GM21825 (cell line): Measurements from ENCODE around the gene GUK1.

ENCODE experiments used
- ATAC-seq: cut with Tn5 transposase; IDR thresholded peaks from one replicate; pipeline ENCODE4 v1.9.1; 2021; ENCODE audit warnings: mild to moderate bottlenecking, moderate library complexity; ENCODE audit not compliant: unreplicated experiment

The GUK1 gene

GRCh38 chr1:228149406-228150119 is 9.5 kb downstream of the GUK1 start, which contains the start of gene GJC2:
GJC2 (plus strand) TSS chr1:228149930; CDS start chr1:228157759, 7,829 bp downstream.
- no peak for ATAC-seq

DNA sequence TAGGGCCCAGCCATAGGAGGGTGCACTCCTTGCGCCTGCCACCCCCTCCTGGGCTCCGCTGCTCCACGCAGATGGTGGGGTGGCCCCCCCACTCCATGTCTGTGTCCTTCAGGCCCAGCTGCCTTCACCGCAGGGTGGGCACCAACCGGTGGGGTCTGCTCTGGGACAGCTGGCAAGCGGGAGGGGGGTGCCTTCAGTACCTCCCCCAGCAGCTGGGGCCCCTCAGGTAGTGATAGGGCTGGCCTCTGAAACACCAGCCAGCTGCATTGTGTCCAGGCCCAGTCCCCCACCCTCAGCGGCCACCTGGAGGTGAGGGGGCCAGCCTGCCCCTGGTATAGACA is 10.0 kb downstream of the GUK1 start:
- ATAC-seq = no peak

DNA sequence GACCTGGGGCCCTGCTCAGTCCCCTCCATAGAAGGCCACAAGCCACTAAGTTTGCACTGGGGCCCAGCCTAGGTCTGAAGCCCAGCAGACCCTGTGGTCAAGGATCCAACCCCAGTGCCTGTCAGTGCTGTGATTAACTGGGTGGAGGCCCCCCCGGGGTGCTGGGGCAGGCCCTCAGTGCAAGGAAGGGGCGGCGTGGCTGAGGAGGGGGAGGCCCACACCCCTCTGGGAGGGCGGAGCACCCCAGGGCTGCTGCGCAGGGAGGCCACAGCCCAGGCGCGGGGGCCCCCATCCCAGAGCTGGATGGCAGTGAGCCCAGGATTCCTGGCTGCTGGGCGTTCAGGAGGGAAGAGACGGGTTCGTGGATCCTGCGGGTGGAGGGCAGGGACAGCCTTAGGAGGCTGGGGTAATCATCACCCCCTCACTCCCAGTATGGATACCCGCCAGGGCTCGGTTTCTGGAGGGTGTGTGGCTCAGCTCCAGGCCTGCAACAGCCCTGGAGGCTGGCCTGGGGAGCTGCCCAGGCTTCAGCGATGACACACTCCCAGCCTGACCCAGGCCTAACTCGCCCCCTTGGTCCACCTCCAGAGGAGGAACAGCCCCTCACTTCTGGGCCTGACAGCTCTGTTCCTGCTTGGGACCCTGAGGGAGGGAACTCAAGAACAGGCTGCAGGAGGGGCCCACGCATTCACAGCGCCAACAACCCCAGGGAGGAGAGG is 10.5 kb downstream of the GUK1 start:
- no peak for ATAC-seq

DNA sequence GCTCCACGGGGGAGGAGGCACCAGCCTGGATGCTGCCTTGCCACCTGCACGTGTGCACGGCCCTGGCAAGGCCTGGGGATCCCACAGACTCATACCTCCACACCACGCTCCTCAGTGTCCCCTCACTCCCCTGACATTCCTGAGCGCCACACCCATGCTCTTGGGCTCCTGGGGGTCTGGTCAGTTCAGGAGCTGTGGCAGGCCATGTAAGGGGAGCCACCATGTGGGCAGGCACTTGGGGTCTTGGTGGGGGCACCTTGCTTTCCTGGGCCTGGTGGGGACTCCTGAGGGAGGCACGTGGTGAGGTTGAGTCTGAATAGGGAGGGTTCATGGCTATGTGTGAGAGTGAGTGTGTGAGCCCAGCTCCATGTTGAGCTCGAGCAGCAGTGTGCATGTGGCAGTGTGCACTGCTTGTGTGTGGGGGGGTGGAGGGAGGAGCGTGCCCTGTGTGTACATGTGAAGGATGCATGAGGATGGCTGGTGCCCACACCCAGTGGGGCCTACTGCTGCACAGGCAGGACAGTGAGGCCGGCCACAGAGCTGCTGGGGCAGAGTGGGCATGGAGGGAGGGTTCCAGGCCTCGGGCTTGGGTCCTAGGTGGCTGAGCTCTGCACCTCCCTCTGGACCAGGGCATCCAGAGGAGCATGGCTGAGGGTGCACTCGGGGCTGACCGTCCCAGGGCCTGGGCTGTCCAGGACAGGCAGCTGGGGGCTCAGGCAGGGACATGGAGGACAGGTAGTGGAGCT is 11.3 kb downstream of the GUK1 start:
- ATAC-seq = no peak

DNA sequence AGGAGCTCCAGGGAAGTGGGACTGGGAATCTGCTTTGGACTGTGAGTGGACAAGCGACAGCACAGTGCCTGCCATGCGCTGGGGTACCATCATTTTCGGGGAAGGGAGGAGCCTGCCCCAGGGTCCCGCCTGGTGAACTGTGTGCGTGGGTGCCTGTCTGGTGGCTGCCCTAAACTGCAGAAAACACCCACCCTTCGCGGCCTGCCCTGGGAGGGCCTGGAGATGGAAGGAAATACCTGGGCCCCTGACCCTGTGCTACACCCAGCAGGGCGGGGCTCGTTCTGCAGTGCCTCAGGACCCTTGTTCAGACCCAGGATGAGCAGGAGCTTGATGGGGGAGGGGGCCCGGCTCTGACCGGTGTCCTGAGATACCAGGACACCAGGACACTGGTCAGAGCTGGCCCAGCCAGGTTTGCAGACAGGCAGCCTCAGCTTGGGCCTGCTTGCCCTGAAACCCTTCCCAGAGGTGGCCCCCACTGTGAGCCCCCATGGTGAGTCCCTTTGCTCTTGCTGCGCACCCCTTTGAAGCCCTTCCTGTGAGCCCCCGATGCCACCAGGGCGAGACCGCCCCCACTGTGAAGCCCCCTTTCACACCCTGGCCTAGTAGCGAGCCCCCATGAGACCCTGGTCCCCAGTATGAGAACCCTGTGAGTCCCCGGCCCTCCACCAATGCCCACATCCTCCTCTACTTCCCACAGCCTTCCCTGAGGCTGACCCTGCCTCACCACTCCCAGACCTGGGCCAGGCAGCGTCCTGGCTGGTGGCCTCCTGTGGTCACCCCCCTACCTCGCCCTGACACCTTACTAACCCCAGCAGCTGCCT is 12.2 kb downstream of the GUK1 start:
- ATAC-seq = no peak

- no peak for ATAC-seq
These were observed 12.8 kb downstream of the GUK1 start for GRCh38 chr1:228152918-228153258.

DNA sequence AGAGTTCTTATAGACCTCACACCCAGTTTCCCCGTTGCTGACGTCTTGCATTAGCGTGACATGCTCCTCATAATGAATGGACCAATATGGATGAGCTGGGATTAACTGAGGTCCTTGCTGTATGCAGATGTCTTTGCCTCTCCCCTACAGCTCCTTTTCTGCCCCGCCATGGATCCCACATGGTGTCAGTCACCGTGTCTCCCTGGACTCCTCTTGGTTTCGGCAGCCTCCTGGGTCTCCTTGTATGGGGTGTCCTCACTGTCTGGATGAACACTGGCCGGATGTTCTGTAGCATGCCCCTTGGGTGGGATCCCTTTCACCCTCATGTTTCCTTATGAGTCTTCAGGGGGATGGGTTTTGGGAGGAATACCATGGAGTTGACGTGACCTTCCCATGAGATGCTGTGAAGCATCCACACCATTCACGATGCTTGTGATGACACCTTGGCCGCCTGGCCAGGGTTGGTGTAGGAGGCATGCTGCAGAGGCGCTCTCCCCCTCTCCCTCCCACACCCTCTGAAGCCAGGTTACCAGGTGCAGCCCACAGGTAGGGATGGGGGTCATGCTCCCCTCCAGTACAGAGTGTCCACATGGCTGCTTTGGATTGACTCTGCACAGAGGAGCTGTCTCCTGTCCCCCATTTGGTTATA is 14.1 kb downstream of the GUK1 start:
- no peak for ATAC-seq

GRCh38 chr1:228154670-228155571 is 14.8 kb downstream of the GUK1 start:
- ATAC-seq = no peak

GRCh38 chr1:228155596-228156514 is 15.8 kb downstream of the GUK1 start:
- no peak for ATAC-seq

- ATAC-seq = no peak
These were observed 16.4 kb downstream of the GUK1 start for GRCh38 chr1:228156515-228156881.

DNA sequence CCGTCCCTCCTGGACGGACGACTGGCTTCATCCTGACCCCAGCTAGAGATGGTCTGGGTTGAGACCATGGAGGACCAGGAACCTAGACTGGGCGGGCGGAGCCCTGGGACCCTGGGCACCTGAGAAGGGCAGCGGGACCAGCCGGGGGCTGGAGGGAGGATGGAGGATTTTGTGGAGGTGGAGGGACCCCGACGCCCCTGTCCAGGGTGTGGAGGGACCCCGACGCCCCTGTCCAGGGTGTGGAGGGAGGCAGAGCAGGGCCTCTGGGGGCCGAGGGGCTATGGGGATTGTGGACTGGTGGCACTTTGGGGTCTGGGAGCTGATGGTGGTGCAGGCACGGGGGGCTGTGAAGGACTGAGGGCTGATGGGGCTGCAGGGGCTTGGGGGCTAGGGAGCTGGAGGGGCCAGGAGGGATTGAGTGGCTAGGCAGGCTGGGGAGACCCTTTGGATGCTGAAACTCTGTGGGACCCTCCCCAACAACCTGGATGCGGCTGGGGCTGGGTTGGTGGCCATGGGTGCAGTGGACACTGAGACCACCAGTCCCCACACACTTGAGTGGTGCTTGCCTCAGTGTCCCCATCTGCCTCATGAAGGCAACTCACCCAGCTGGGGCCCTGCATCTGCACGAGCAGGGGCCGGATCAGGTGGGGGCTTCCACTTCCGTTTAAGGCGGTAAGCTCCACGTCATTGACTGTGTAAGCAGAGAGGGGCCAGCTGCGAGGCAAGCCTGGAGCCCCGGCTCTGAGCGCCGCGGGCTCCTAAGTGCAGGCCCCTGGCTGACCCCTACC is 17.1 kb downstream of the GUK1 start:
- ATAC-seq = no peak

GRCh38 chr1:228157729-228158126 is 17.6 kb downstream of the GUK1 start:
- no peak for ATAC-seq

GRCh38 chr1:228158151-228159007 is 18.3 kb downstream of the GUK1 start:
- no peak for ATAC-seq

DNA sequence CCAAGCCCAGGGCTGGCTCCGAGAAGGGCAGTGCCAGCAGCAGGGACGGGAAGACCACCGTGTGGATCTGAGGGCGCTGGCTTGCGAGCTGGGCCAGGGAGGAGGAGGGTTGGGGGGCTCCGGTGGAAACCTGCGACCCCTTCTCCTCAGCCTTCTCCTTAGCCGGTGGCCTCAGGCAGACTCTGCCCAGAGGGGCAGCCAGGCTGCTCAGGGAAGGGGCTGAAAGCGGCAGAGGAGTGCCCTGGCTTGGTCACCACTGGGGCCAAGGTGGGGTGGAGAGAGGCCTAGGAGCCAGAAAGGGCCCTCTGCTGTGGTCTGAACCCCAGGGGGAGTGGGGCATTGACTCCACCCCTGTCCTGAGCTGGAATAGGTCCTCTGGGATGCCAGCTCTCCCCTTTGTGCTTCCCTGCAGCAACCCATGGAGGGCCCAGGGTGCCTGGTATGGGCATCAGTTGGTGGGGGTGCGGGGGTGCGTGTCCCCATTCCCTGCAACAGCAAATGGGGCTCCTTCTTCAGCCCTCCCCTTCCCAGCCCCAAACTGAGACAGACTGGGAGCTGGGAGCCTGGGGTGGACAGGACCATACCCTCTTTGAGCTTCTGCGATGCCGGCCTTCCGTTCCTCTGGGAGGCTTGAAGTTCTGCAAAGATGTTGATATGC is 19.1 kb downstream of the GUK1 start:
- no peak for ATAC-seq

GRCh38 chr1:228160201-228160761 is 20.2 kb downstream of the GUK1 start:
- no peak for ATAC-seq

DNA sequence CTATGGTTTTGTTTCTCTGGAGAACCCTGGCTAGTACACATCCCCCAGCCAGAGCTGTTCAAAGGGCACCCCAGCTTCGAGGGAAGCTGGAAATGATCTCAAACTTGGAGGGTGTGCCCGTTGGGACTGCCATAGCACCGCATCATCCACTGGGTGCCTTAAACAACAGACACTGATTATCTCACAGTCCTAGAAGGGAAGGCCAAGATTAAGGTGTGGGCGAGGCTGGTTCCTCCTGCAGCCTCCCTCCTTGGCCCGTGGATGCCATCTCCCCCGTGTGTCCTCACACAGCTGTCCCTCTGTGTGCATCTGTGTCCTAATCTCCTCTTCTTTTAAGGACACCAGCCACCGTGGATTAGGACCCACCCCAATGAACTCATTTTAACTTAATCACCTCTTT is 21.3 kb downstream of the GUK1 start:
- ATAC-seq = no peak
